Activated effector memory CD4-positive, alpha-beta T cell treated with anti-CD3 and anti-CD28 coated beads, Interleukin-2, amount 50 U/mL, for 16 hours (primary cell): ENCODE results near the gene VGF.

ENCODE experiments used
- DNase-seq: peaks from one replicate; pipeline ENCODE4 v3.0.0-alpha.2; 2020

Gene VGF

GRCh38 chr7:101185258-101185839 lies 20.0 kb upstream of the VGF start:
- DNase-seq = no peak

- no peak for DNase-seq
Measured at GRCh38 chr7:101180130-101180755, 14.9 kb upstream of the VGF start, which contains the start of gene NAT16. NAT16 (minus strand) TSS chr7:101180293; CDS start chr7:101174807, 5,486 bp downstream.

GRCh38 chr7:101179713-101180112 lies 14.3 kb upstream of the VGF start:
- no peak for DNase-seq

GRCh38 chr7:101179117-101179516 lies 13.7 kb upstream of the VGF start:
- no peak for DNase-seq

- DNase-seq = no peak
Measured at GRCh38 chr7:101177644-101178043, 12.3 kb upstream of the VGF start.

- DNase-seq = no peak
Measured at GRCh38 chr7:101175664-101176063, 10.3 kb upstream of the VGF start.

- DNase-seq = no peak
Measured at GRCh38 chr7:101174322-101174854, 9.0 kb upstream of the VGF start.

GRCh38 chr7:101173752-101174244 lies 8.4 kb upstream of the VGF start:
- DNase-seq = peak; percentile 85

- DNase-seq = peak; percentile 73
Measured at GRCh38 chr7:101172854-101173751, 7.7 kb upstream of the VGF start.

- DNase-seq = no peak
Measured at GRCh38 chr7:101172005-101172853, 6.9 kb upstream of the VGF start.

GRCh38 chr7:101171442-101171837 lies 6.1 kb upstream of the VGF start:
- no peak for DNase-seq

GRCh38 chr7:101170617-101171441 lies 5.5 kb upstream of the VGF start:
- peak; percentile 69 for DNase-seq

GRCh38 chr7:101169838-101170551 lies 4.6 kb upstream of the VGF start:
- peak; percentile 94 for DNase-seq

GRCh38 chr7:101169110-101169837 lies 3.9 kb upstream of the VGF start:
- no peak for DNase-seq

- DNase-seq = no peak
Measured at GRCh38 chr7:101168412-101169049, 3.2 kb upstream of the VGF start.

GRCh38 chr7:101167645-101168411 lies 2.5 kb upstream of the VGF start:
- no peak for DNase-seq

GRCh38 chr7:101166909-101167644 lies 1.7 kb upstream of the VGF start:
- DNase-seq = no peak

- DNase-seq = no peak
Measured at GRCh38 chr7:101166648-101166908, 1.2 kb upstream of the VGF start.
